ENCODE measurements around the gene PRDM1. TPM values are rescaled to one million over a fixed set of nuclear protein-coding genes. Genes with fewer than 3 reads are reported as not detected.

Gene PRDM1
- total RNA-seq, 4 donors from 2014 or later = 1.0 to 20.7 (median 7.0) TPM

DNA sequence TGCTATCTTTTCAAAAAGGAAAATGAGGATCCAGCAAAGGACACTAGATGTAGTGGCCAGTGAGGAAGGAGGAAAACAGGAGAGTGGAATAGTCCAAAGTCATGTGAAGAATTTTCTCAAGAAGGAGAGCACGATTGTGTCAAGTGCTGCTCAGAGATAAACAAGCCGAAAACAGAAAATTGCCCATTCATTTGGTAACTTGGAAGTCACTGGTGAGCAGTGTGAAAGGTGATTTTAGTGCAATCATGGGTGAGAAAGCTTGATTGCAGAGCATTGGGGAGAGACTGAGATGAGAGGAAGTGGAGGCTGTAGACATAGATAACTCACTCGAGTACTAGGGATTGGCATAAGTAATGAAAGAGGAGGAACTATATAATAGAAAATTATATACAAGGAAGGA lies 26.0 kb upstream of the PRDM1 start:
- DNase-seq = no peak
- H3K36me3 ChIP-seq = no peaks in the 10 kb centered on the region
- intact Hi-C loops (cut with DNase I; ENCODE audit: low total_unique reads) = no loop called here
- TF ChIP-seq POLR2A (IDR thresholded peaks at IDR 0.05) = no peak
- TF ChIP-seq, protein P1, sequence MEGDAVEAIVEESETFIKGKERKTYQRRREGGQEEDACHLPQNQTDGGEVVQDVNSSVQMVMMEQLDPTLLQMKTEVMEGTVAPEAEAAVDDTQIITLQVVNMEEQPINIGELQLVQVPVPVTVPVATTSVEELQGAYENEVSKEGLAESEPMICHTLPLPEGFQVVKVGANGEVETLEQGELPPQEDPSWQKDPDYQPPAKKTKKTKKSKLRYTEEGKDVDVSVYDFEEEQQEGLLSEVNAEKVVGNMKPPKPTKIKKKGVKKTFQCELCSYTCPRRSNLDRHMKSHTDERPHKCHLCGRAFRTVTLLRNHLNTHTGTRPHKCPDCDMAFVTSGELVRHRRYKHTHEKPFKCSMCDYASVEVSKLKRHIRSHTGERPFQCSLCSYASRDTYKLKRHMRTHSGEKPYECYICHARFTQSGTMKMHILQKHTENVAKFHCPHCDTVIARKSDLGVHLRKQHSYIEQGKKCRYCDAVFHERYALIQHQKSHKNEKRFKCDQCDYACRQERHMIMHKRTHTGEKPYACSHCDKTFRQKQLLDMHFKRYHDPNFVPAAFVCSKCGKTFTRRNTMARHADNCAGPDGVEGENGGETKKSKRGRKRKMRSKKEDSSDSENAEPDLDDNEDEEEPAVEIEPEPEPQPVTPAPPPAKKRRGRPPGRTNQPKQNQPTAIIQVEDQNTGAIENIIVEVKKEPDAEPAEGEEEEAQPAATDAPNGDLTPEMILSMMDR (IDR thresholded peaks at IDR 0.05) = no peak
- no peaks in the 10 kb centered on the region for H3K9me3 ChIP-seq
- H3K27me3 ChIP-seq = no peaks in the 10 kb centered on the region
- H3K4me3 ChIP-seq = no peak overlapping the region
- H3K4me1 ChIP-seq = no peaks in the 10 kb centered on the region
- H3K27ac ChIP-seq = no peak overlapping the region

DNA sequence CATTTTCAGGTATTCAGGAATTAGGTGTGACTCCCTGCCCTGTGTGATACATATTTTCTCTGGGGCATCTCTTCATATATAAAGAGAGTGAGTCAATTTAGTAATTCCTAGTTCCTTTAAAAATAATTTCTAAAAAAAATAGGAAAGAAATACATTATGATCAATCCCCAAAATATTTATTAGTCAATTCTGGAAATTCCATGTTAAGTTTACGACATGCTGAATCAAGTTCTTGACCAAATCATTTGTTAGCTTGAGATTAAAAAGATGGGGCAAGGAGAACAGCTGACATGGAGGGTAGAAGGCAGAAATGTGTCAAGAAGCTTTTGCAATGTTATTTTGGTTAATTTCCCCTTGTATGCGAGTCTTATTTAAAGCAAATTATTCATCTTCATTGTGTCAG lies 22.7 kb upstream of the PRDM1 start:
- DNase-seq = no peak
- intact Hi-C loops (cut with DNase I; ENCODE audit: low total_unique reads) = no loop called here
- no peak overlapping the region for H3K4me3 ChIP-seq
- H3K9me3 ChIP-seq = no peaks in the 10 kb centered on the region
- no peak overlapping the region for H3K27ac ChIP-seq
- H3K27me3 ChIP-seq = no peaks in the 10 kb centered on the region
- no peaks in the 10 kb centered on the region for H3K4me1 ChIP-seq
- no peaks in the 10 kb centered on the region for H3K36me3 ChIP-seq
- TF ChIP-seq, protein P1 (IDR thresholded peaks at IDR 0.05) = no peak

DNA sequence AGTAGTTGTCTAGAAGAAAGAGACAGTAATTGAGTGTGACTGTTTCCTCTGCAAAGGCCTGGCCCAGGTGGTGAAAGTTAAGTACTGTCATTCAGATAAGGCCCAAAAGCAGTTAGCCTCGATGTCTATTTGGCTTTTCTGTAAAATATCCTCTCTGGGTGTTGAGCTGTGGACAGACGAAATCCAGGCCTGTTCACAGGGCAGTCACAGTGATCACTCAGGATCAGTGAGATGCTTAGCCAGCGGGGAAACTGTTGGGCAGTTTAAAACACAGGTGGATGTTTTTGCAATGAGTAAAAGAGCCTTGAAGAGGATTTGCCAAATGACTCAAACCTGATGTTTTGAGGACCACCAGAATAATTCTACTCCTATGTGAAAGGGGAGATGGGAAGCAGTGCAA lies 22.0 kb upstream of the PRDM1 start:
- no peak overlapping the region for H3K27ac ChIP-seq
- H3K27me3 ChIP-seq = no peaks in the 10 kb centered on the region
- no peaks in the 10 kb centered on the region for H3K36me3 ChIP-seq
- DNase-seq = no peak
- no peaks in the 10 kb centered on the region for H3K4me1 ChIP-seq
- H3K9me3 ChIP-seq = no peaks in the 10 kb centered on the region
- intact Hi-C loops (cut with DNase I; ENCODE audit: low total_unique reads) = no loop called here
- TF ChIP-seq, protein P1 (IDR thresholded peaks at IDR 0.05) = no peak
- TF ChIP-seq POLR2A (IDR thresholded peaks at IDR 0.05) = no peak
- no peak overlapping the region for H3K4me3 ChIP-seq

DNA sequence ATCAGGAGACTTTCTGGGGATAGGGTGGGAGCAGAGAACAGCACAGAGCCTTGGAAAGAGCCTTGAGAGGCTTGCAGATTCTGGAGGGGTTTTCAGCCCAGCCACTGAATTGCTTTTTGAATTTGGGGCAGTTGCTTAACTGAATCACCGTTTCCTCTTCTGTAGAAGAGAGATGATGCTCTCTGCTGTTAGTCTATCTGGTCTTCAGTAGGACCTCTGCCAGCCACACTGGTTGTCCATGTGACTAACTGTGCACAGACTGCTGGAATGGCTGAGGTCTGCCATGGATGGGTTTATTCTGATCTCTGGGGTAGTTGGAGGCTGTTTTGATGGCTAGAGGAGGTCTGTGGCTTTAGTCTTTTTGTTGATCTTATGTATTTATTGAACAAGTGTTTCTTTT lies 21.4 kb upstream of the PRDM1 start:
- Histone ChIP-seq H3K4me1 (no peaks in the 10 kb centered on the region), H3K4me3 (no peak overlapping the region), H3K27ac (no peak overlapping the region), H3K27me3 (no peaks in the 10 kb centered on the region), H3K9me3 (no peaks in the 10 kb centered on the region), H3K36me3 (no peaks in the 10 kb centered on the region)
- no peak for DNase-seq
- TF ChIP-seq, protein P1 (IDR thresholded peaks at IDR 0.05) = no peak
- no peak for TF ChIP-seq POLR2A (IDR thresholded peaks at IDR 0.05)
- intact Hi-C loops (cut with DNase I; ENCODE audit: low total_unique reads) = no loop called here

DNA sequence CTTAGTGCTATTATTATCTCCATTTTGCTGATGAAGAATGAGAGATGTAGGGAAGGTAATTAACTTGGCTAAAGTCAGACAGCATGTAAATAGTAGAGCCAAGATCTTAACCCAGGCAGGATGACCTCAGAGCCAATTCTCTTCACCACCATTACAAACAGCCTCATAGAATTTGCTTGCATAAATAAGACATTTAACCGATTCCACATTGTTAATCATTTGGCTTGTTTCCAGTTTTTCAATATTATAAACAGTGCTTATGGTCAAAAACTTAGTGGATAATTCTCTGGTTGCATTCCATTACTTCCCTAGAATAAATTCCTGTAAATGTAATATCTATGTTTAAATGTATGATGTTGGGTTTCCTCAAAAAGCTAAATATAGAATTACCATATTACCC lies 19.1 kb upstream of the PRDM1 start:
- DNase-seq = no peak
- H3K4me1 ChIP-seq = no peaks in the 10 kb centered on the region
- H3K9me3 ChIP-seq = no peaks in the 10 kb centered on the region
- H3K4me3 ChIP-seq = no peak overlapping the region
- no peak overlapping the region for H3K27ac ChIP-seq
- intact Hi-C loops (cut with DNase I; ENCODE audit: low total_unique reads) = no loop called here
- no peaks in the 10 kb centered on the region for H3K27me3 ChIP-seq
- H3K36me3 ChIP-seq = no peaks in the 10 kb centered on the region
- no peak for TF ChIP-seq POLR2A (IDR thresholded peaks at IDR 0.05)
- TF ChIP-seq, protein P1 (IDR thresholded peaks at IDR 0.05) = no peak

Data from uterus (tissue), 4 donors.